Central memory CD8-positive, alpha-beta T cell (primary cell): ENCODE data around the gene VMP1.
"Not testable (repeated sequence)": the region's sequence is repeated elsewhere in the genome, so short reads cannot be mapped to it uniquely, and the experiment has no call there.

Experiments used
- ATAC-seq: fragments of 150-1000 bp; cut with Tn5 transposase; replicated peaks from 2 replicates; pipeline ENCODE4 v1.10.0; 2022; ENCODE audit warnings: mild to moderate bottlenecking, moderate FRiP score, moderate number of reproducible peaks; ENCODE audit not compliant: poor library complexity, severe bottlenecking; ENCODE audit errors: extremely low read depth
- DNase-seq, 2 donors: peaks; one replicate each; pipeline ENCODE4 v3.0.0; 2021; ENCODE audit warnings: low spot score in 2 of 2
- H3K27ac Mint-ChIP-seq: one replicate; pipeline ENCODE4 v1.8.0; 2022; ENCODE audit warnings: low read depth, mild to moderate bottlenecking, moderate library complexity, mixed read lengths
- H3K27me3 Mint-ChIP-seq: one replicate; pipeline ENCODE4 v1.8.0; 2022; ENCODE audit warnings: mixed read lengths
- H3K36me3 Mint-ChIP-seq: one replicate; pipeline ENCODE4 v1.8.0; 2022; ENCODE audit warnings: mild to moderate bottlenecking, moderate library complexity, mixed read lengths; ENCODE audit not compliant: insufficient read depth
- H3K4me1 Mint-ChIP-seq: one replicate; pipeline ENCODE4 v1.8.0; 2022; ENCODE audit warnings: mixed read lengths
- H3K4me3 Mint-ChIP-seq: one replicate; pipeline ENCODE4 v1.8.0; 2022; ENCODE audit warnings: mild to moderate bottlenecking, moderate library complexity, mixed read lengths
- H3K9me3 Mint-ChIP-seq: one replicate; pipeline ENCODE4 v1.8.0; 2022; ENCODE audit warnings: mixed read lengths

The VMP1 gene

GRCh38 chr17:59830846-59831486 is 123.5 kb downstream of the VMP1 start:
- no peaks in the 10 kb centered on the region for H3K27me3 Mint-ChIP-seq

GRCh38 chr17:59832883-59833379 is 125.5 kb downstream of the VMP1 start:
- H3K27me3 Mint-ChIP-seq: no peaks in the 10 kb centered on the region
- peaks cover 33% of the 10 kb centered on the region for H3K4me1 Mint-ChIP-seq
- H3K27ac Mint-ChIP-seq: no peak overlapping the region
- DNase-seq: no peak
- H3K9me3 Mint-ChIP-seq: no peaks in the 10 kb centered on the region
- no peak overlapping the region for H3K4me3 Mint-ChIP-seq
- peaks cover 12% of the 10 kb centered on the region for H3K36me3 Mint-ChIP-seq
- no peak for ATAC-seq

More at GRCh38 chr17:59830846-59831486, 123.5 kb downstream of the VMP1 start:
- H3K27ac Mint-ChIP-seq: peak overlapping the region; percentile 96
- H3K9me3 Mint-ChIP-seq: no peaks in the 10 kb centered on the region
- H3K4me1 Mint-ChIP-seq: peaks cover 35% of the 10 kb centered on the region
- ATAC-seq (no peak), DNase-seq (no peak)
- peaks cover 5% of the 10 kb centered on the region for H3K36me3 Mint-ChIP-seq
- H3K4me3 Mint-ChIP-seq: no peak overlapping the region

GRCh38 chr17:59837308-59838051 is 130.0 kb downstream of the VMP1 start:
- H3K36me3 Mint-ChIP-seq: peaks cover 44% of the 10 kb centered on the region
- peaks cover 57% of the 10 kb centered on the region for H3K4me1 Mint-ChIP-seq
- no peaks in the 10 kb centered on the region for H3K27me3 Mint-ChIP-seq
- no peaks in the 10 kb centered on the region for H3K9me3 Mint-ChIP-seq
- ATAC-seq: peak; percentile 89
- peak overlapping the region; percentile 96 for H3K4me3 Mint-ChIP-seq
- peak in 1 of 2 donors; percentile 70 for DNase-seq
- H3K27ac Mint-ChIP-seq: peak overlapping the region; percentile 97

- Mint-ChIP-seq H3K27me3 (no peaks in the 10 kb centered on the region), H3K27ac (peak overlapping the region; percentile 97), H3K9me3 (no peaks in the 10 kb centered on the region), H3K4me3 (peak overlapping the region; percentile 96), H3K4me1 (peaks cover 64% of the 10 kb centered on the region), H3K36me3 (peaks cover 51% of the 10 kb centered on the region)
- DNase-seq (no peak), ATAC-seq (peak; percentile 14)
Observed at GRCh38 chr17:59838052-59838916, 130.8 kb downstream of the VMP1 start.

- Mint-ChIP-seq H3K36me3 (peaks cover 57% of the 10 kb centered on the region), H3K4me3 (peak overlapping the region; percentile 96), H3K4me1 (peaks cover 67% of the 10 kb centered on the region), H3K27me3 (no peaks in the 10 kb centered on the region), H3K27ac (peak overlapping the region; percentile 97), H3K9me3 (no peaks in the 10 kb centered on the region)
- ATAC-seq (no peak), DNase-seq (no peak)
Observed at GRCh38 chr17:59839651-59840328, 132.3 kb downstream of the VMP1 start.

GRCh38 chr17:59840329-59841090 is 133.1 kb downstream of the VMP1 start:
- Mint-ChIP-seq H3K9me3 (no peaks in the 10 kb centered on the region), H3K4me1 (peaks cover 67% of the 10 kb centered on the region), H3K27me3 (no peaks in the 10 kb centered on the region), H3K36me3 (peaks cover 57% of the 10 kb centered on the region), H3K4me3 (peak overlapping the region; percentile 96), H3K27ac (peak overlapping the region; percentile 97)
- no peak for ATAC-seq
- DNase-seq: no peak

- ATAC-seq, H3K27me3 Mint-ChIP-seq, H3K9me3 Mint-ChIP-seq, DNase-seq: not testable (repeated sequence)
- Mint-ChIP-seq H3K4me3 (peak overlapping the region; percentile 96), H3K4me1 (peaks cover 71% of the 10 kb centered on the region), H3K27ac (peak overlapping the region; percentile 97), H3K36me3 (peaks cover 57% of the 10 kb centered on the region)
Observed at GRCh38 chr17:59841091-59841881, 133.8 kb downstream of the VMP1 start.

GRCh38 chr17:59841882-59842263 is 134.4 kb downstream of the VMP1 start:
- not testable (repeated sequence) for H3K9me3 Mint-ChIP-seq, H3K27me3 Mint-ChIP-seq, ATAC-seq, DNase-seq
- Mint-ChIP-seq H3K27ac (peak overlapping the region; percentile 97), H3K4me1 (peaks cover 68% of the 10 kb centered on the region), H3K4me3 (peak overlapping the region; percentile 96), H3K36me3 (peaks cover 57% of the 10 kb centered on the region)

GRCh38 chr17:59842901-59843652 is 135.6 kb downstream of the VMP1 start:
- DNase-seq: no peak
- no peaks in the 10 kb centered on the region for H3K9me3 Mint-ChIP-seq
- peaks cover 49% of the 10 kb centered on the region for H3K36me3 Mint-ChIP-seq
- peak overlapping the region; percentile 96 for H3K4me3 Mint-ChIP-seq
- H3K4me1 Mint-ChIP-seq: peaks cover 58% of the 10 kb centered on the region
- peak; percentile 50 for ATAC-seq
- H3K27ac Mint-ChIP-seq: peak overlapping the region; percentile 97
- no peaks in the 10 kb centered on the region for H3K27me3 Mint-ChIP-seq

GRCh38 chr17:59844884-59845594 is 137.6 kb downstream of the VMP1 start:
- no peak overlapping the region for H3K27ac Mint-ChIP-seq
- no peaks in the 10 kb centered on the region for H3K27me3 Mint-ChIP-seq
- ATAC-seq (no peak), DNase-seq (no peak)
- H3K36me3 Mint-ChIP-seq: peaks cover 32% of the 10 kb centered on the region
- no peak overlapping the region for H3K4me3 Mint-ChIP-seq
- H3K4me1 Mint-ChIP-seq: peaks cover 50% of the 10 kb centered on the region
- H3K9me3 Mint-ChIP-seq: no peaks in the 10 kb centered on the region
